GM18505 (cell line): ENCODE data around the gene ZC2HC1C.

Experiments
- ATAC-seq: cut with Tn5 transposase; IDR thresholded peaks from one replicate; pipeline ENCODE4 v1.9.1; 2021; ENCODE audit not compliant: unreplicated experiment
- POLR2A ChIP-seq: IDR thresholded peaks from 4 replicates; pipeline ENCODE4 v1.6.1; 2011; ENCODE audit warnings: borderline replicate concordance; ENCODE audit not compliant: insufficient read depth, insufficient read length; ENCODE audit errors: extremely low read depth

ZC2HC1C gene

DNA sequence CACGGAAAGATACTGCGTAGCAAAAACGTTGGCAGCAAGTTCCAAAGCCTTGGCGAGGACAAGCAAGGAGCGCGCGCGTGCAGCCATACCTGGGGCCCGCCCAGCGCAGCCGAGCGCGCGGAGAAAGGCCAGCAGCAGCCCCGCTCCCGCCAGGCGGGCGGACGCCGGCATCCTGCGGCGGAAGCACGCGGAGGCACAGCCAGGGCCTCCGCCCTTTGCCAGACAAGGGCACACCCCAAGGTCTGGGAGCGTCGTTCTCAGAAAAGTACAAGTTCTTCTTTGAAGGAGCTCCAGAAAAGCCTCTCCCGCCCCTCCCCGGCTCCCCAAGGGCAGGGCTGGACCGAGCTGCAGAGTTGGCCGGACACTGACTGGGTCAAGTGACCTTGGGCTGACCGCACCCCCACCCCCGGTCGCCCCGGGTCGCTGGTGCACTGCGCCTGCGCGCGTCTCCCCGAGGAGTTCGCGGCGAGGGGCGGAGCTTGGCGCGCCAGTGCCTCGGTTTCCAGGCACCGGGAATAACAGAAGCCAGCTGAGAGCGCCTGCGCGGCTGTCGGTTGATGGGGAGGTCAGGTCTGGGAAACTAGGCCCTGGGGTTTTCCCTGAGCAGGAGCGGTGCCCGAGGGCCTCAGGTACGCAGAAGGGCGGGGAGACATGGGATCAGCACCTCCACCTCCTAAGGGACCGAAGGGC, at the start of gene ZC2HC1C:
TSS of gene ZC2HC1C (plus strand) at position 521 of the 690 bp plus-strand sequence. CDS start 933 bp downstream, outside the sequence.
- ATAC-seq, result no peak

DNA sequence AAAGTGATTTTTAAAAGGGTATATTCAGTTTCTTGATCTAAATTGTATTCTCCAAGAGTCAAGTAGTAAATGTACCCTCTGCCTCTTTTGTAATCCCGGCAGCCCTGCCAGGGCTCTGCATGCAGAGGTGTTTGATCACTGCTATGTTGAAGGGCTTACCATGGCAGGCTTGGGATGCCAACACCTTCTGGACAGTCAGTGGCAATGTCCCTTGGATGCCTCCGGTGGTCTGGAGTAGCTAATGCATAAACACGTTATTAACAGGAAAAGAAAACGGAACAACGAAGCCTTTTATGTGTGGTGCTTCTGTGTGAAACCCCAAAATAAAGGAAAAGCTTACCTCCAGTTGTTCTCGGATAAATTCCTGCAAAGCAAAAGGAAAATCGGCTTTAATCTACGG, 46.8 kb upstream of the ZC2HC1C start:
- TF ChIP-seq POLR2A, result no peak
- no peak for ATAC-seq

More for the DNA sequence above, at the start of gene ZC2HC1C:
- peak; percentile 70 for TF ChIP-seq POLR2A

- TF ChIP-seq POLR2A, result no peak
- no peak for ATAC-seq
These were observed 46.3 kb upstream of the ZC2HC1C start for GRCh38 chr14:75023108-75023507.

DNA sequence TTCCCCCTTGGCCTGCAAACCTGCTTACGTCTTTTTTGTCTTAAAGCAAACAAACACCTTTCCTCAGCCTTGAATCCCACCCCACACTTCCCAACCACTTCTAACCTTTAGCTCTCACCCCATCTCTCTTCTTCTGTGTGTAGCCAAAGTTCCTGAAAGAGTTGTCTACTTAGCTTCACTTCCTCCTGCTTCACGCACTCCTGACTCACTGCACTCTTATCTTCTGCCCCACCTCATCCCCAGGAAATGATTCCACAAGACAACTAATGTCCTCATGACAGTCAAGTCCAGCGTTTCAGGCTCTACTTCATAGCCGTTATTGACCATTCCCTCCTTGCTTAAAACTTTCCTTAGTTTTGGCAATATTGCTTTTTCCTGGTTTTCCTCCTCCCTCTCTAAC, 44.4 kb upstream of the ZC2HC1C start:
- TF ChIP-seq POLR2A, result no peak
- no peak for ATAC-seq

DNA sequence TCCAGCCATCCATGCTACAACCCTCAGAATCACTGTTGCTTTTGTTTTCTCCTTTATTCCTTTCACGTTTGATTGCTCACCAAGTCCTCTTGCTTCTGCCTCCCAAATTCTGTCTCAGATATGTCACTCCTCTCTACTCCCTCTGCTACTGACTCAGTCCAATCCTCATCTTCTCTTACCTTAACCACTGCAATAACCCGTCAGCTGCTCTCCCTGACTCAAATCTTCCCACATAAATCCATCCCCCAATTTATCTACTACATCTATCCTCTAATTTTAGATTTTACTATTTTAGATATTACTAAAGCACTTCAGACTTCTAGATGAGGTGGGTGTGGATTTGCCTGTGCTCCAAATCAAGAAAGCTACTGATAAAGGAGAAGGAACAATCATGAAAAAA, 43.6 kb upstream of the ZC2HC1C start:
- no peak for TF ChIP-seq POLR2A
- ATAC-seq, result no peak

DNA sequence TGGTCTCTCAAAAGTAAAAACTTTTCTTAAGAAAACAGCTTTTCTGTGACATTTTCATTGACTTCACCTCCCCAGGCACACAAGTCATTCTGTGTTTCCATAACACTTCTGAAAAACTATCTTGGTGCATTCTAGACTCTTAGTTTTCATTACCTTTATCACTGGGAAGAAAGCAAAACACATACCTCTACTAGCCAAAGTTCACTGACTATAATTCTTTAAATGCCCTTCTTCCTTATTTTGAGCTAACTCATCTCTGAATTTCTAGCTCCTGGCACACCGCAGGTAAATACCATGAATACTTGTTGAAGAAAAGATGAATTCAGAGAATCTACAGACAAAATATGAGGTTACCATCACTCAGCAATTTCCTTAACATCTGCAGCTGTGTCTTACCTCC, 39.3 kb upstream of the ZC2HC1C start:
- ATAC-seq, result no peak
- no peak for TF ChIP-seq POLR2A

DNA sequence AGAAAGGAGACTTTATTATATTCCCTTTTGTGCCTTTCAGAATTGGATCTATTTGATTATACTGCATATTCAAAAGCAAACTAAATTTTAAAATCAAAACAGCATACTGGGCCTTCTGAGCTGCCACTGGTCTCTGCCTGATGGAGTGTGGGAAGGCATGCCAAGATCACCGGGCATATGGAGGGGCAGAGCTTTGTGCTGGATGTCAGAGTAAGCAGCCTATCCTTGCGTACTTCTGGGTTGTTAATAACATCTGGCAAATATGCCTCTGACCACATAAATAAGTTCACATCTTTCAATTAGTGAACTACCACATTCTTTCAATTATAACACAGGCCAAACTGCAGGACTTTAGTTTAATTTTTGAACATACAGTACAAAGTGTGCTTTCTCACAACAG, 36.5 kb upstream of the ZC2HC1C start:
- no peak for ATAC-seq
- no peak for TF ChIP-seq POLR2A

DNA sequence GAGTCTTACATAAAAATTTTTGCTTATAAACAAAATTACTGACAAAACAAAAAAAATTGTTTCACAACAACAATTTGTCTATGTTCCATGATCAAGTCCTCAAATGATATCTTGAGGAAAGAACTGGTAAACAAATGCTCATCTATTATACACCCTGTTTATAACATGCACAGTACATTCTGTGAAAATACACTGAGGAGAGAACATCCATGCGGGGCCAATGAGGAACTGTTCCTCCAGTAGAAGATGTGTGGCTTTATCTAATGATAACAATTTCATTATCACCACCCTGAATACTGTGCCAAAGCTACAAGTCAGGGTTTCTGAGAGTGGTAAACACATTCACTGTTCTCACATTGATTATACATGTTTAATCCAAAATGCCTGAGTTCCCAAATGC, 28.9 kb upstream of the ZC2HC1C start:
- no peak for TF ChIP-seq POLR2A
- ATAC-seq, result no peak

- no peak for ATAC-seq
- TF ChIP-seq POLR2A, result no peak
These were observed 28.5 kb upstream of the ZC2HC1C start for GRCh38 chr14:75040959-75041358.

DNA sequence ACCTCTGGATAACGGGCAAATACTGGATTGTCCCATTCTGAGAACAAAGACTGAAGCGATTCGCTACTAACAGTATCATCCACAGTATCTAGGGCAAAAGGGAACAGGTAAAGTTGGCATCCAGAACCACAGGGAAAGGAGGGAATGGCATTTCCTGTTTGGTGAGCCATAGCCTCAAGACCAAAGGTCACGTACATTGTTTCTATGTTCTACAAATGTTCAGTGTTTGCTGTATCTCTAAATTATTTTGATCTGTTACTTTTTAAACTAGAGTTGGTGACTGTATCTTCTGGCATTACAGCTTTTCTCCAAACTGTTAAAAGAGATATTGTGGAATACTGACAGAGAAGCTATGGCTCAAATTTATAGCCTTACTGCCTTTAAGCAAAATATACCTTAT, 27.8 kb upstream of the ZC2HC1C start:
- TF ChIP-seq POLR2A, result no peak
- no peak for ATAC-seq

DNA sequence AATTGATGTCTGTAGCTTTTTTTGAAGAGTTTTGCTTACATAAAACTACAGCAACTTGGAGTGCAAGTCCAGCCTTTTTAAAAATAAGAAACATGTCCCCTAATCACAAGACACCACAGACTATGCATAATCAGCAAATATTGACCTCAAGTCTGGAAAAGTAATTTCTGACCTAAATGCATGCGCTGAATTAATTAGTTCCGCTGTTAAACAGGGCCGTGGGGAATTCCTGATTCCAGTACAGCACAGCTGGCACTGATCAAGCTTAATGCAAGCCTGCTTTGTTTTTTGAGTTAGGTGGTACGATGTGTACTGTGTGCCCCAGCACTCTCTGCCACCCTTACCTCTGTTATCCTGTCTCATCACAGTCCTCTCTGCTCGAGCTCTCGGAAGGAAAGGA, 27.4 kb upstream of the ZC2HC1C start:
- TF ChIP-seq POLR2A, result no peak
- no peak for ATAC-seq

GRCh38 chr14:75044322-75044721, 25.1 kb upstream of the ZC2HC1C start:
- TF ChIP-seq POLR2A, result no peak
- ATAC-seq, result no peak

GRCh38 chr14:75044752-75045151, 24.7 kb upstream of the ZC2HC1C start:
- TF ChIP-seq POLR2A, result no peak
- no peak for ATAC-seq

DNA sequence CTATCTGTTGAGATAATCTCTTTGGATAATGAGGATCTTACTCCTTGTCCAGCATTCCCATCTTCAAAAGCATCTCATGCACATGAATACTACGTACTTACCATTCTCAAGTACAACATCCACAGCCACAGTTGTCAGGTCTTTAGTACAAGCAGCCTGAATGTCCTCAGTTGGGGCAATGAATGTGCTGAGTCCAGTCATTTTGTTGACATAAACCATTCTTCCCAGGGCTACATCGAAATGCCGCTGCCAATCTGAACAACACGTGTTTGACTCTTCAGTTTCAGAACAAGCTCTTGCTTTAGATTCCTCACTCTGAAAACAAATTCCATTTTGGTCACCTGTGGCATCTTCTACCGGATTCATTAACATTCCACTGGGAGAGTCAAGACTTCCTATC, 23.2 kb upstream of the ZC2HC1C start:
- ATAC-seq, result no peak
- TF ChIP-seq POLR2A, result no peak

DNA sequence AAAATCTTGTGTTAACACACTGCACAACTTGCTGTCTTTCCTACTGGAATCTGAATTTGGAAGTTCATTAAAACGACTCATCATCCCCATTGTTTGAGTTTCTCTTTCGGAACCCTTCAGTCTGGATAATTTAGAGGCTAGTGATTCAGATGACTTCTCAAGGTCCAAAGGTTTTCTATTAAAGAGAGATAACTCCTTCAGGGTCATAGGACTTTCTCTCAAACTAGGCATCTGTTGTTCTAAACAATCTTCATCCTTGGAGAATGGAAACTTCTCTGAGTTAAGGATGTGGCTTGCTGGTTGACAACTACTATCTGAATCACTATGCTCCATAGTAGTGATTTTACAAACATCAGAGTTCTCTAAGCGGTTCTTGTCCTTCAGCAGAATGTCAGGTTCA, 22.5 kb upstream of the ZC2HC1C start:
- ATAC-seq, result no peak
- TF ChIP-seq POLR2A, result no peak
